WTC11 (cell line): ENCODE measurements around the gene IBA57. TPM values are rescaled to one million over a fixed set of nuclear protein-coding genes. Genes with fewer than 3 reads are reported as not detected.

Experiments used
- ATAC-seq: fragments of 200-7000 bp; cut with Tn5 transposase; 2 replicates; pipeline ENCODE4 v1.10.0; 2021; ENCODE audit warnings: mild to moderate bottlenecking, moderate library complexity
- CTCF ChIA-PET: fragments of 300-600 bp; sonication (Branson Sonifier 250); formaldehyde crosslinking; loops from one replicate; lab custom pipeline; 2021; ENCODE audit warnings: antibody characterized with exemption; lab: Charles Lee
- POLR2A ChIA-PET: fragments of 350-600 bp; sonication (Branson Sonifier 250); formaldehyde crosslinking; loops from one replicate; lab custom pipeline; 2021; ENCODE audit warnings: antibody characterized with exemption; lab: Charles Lee
- DNase-seq: peaks from one replicate; pipeline ENCODE4 v3.0.0; 2021; ENCODE audit warnings: low spot score
- H3K27ac Mint-ChIP-seq: 2 replicates; pipeline ENCODE4 v1.8.0; 2021; ENCODE audit warnings: mixed read lengths
- H3K27me3 Mint-ChIP-seq: 2 replicates; pipeline ENCODE4 v1.8.0; 2021; ENCODE audit warnings: low read depth, mild to moderate bottlenecking, moderate library complexity, mixed read lengths
- H3K36me3 Mint-ChIP-seq: 2 replicates; pipeline ENCODE4 v1.8.0; 2021; ENCODE audit warnings: mixed read lengths
- H3K4me1 Mint-ChIP-seq: 2 replicates; pipeline ENCODE4 v1.8.0; 2022; ENCODE audit warnings: mixed read lengths
- H3K4me3 Mint-ChIP-seq: 2 replicates; pipeline ENCODE4 v1.8.0; 2021; ENCODE audit warnings: mild to moderate bottlenecking, moderate library complexity, mixed read lengths
- H3K9me3 Mint-ChIP-seq: 2 replicates; pipeline ENCODE4 v1.8.0; 2021; ENCODE audit warnings: mixed read lengths
- AFF4 ChIP-seq: sonication (generic); formaldehyde crosslinking; IDR thresholded peaks from 2 replicates; pipeline ENCODE4 v1.8.1; 2023; ENCODE audit warnings: mild to moderate bottlenecking, missing genetic modification reagents, borderline replicate concordance
- ATF3 ChIP-seq: sonication (generic); formaldehyde crosslinking; conservative IDR thresholded peaks from 2 replicates; pipeline ENCODE4 v1.8.1; 2022; ENCODE audit warnings: mild to moderate bottlenecking, missing genetic modification reagents
- CREM ChIP-seq: sonication (generic); formaldehyde crosslinking; IDR thresholded peaks from 2 replicates; pipeline ENCODE4 v1.8.1; 2022; ENCODE audit warnings: mild to moderate bottlenecking, missing genetic modification reagents, moderate library complexity
- GABPB1 ChIP-seq: sonication (generic); formaldehyde crosslinking; IDR thresholded peaks from 2 replicates; pipeline ENCODE4 v1.8.1; 2023; ENCODE audit warnings: mild to moderate bottlenecking, missing genetic modification reagents
- HMGXB4 ChIP-seq: sonication (generic); formaldehyde crosslinking; IDR thresholded peaks from 2 replicates; pipeline ENCODE4 v1.8.1; 2023; ENCODE audit warnings: mild to moderate bottlenecking, moderate library complexity, missing genetic modification reagents
- IRF2 ChIP-seq: sonication (generic); formaldehyde crosslinking; IDR thresholded peaks from 2 replicates; pipeline ENCODE4 v1.8.0; 2022; ENCODE audit warnings: low read depth, missing genetic modification reagents, borderline replicate concordance
- JAZF1 ChIP-seq: fragments of 250-450 bp; sonication (Bioruptor Pico); IDR thresholded peaks from 2 replicates; pipeline ENCODE4 v1.9.0; 2021; ENCODE audit warnings: moderate library complexity, mild to moderate bottlenecking, inconsistent platforms
- MXD4 ChIP-seq: fragments of 250-450 bp; sonication (Bioruptor Pico); IDR thresholded peaks from 2 replicates; pipeline ENCODE4 v1.8.0; 2021; ENCODE audit warnings: mild to moderate bottlenecking, moderate library complexity, borderline replicate concordance
- MYBL2 ChIP-seq: sonication (generic); formaldehyde crosslinking; IDR thresholded peaks from 2 replicates; pipeline ENCODE4 v1.8.1; 2023; ENCODE audit warnings: mild to moderate bottlenecking, moderate library complexity, missing genetic modification reagents
- NFATC4 ChIP-seq: fragments of 250-450 bp; sonication (Bioruptor Pico); IDR thresholded peaks from 2 replicates; pipeline ENCODE4 v1.9.0; 2021; ENCODE audit warnings: mild to moderate bottlenecking
- NFE2L1 ChIP-seq: sonication (generic); formaldehyde crosslinking; IDR thresholded peaks from 2 replicates; pipeline ENCODE4 v1.8.1; 2023; ENCODE audit warnings: missing genetic modification reagents
- PRRX2 ChIP-seq: fragments of 250-450 bp; sonication (Bioruptor Pico); IDR thresholded peaks from 2 replicates; pipeline ENCODE4 v1.8.0; 2021; ENCODE audit warnings: mild to moderate bottlenecking
- RORB ChIP-seq: fragments of 250-450 bp; sonication (Bioruptor Pico); IDR thresholded peaks from 2 replicates; pipeline ENCODE4 v1.9.0; 2021; ENCODE audit warnings: mild to moderate bottlenecking
- TEAD4 ChIP-seq: sonication (generic); formaldehyde crosslinking; IDR thresholded peaks from 2 replicates; pipeline ENCODE4 v1.8.0; 2022; ENCODE audit warnings: mild to moderate bottlenecking, missing genetic modification reagents
- ZMAT4 ChIP-seq: fragments of 250-450 bp; sonication (Bioruptor Pico); IDR thresholded peaks from 2 replicates; pipeline ENCODE4 v1.9.0; 2021; ENCODE audit warnings: mild to moderate bottlenecking
- ZNF281 ChIP-seq: sonication (generic); formaldehyde crosslinking; IDR thresholded peaks from 2 replicates; pipeline ENCODE4 v1.8.0; 2023; ENCODE audit warnings: mild to moderate bottlenecking, missing genetic modification reagents
- total RNA-seq: library from RNA; stranded (reverse); gene quantifications from 3 replicates; pipeline ENCODE4 v1.2.3, GENCODE V29; 2021

IBA57 gene
- total RNA-seq, 1 experiment from 2014 or later = 11.4 TPM

- TF ChIP-seq ZNF281 (no peak), RORB (CRISPR knock-in tag) (no peak), AFF4 (CRISPR knock-in tag) (no peak), ZMAT4 (CRISPR knock-in tag) (no peak), CREM (CRISPR knock-in tag) (no peak), MXD4 (CRISPR knock-in tag) (no peak), NFATC4 (CRISPR knock-in tag) (no peak), GABPB1 (CRISPR knock-in tag) (no peak), NFE2L1 (no peak), ATF3 (no peak), PRRX2 (no peak)
These were observed 17.3 kb upstream of the IBA57 start (continued) for GRCh38 chr1:228148196-228148861.

GRCh38 chr1:228148935-228149405 is 16.6 kb upstream of the IBA57 start:
- ChIA-PET CTCF (interaction anchor here (0.9 to 2.4 kb wide), 4 partner anchors 8 to 18 kb away, joined by 3 to 11 read pairs (median 3); no protein-coding TSS in a partner anchor), POLR2A (no interaction called here)
- ATAC-seq (no peak), DNase-seq (no peak)
- no peak overlapping the region for H3K4me3 Mint-ChIP-seq
- H3K36me3 Mint-ChIP-seq = no peaks in the 10 kb centered on the region
- TF ChIP-seq TEAD4 (CRISPR knock-in tag) (no peak), MYBL2 (CRISPR knock-in tag) (no peak), IRF2 (CRISPR knock-in tag) (no peak), JAZF1 (CRISPR knock-in tag) (no peak), HMGXB4 (CRISPR knock-in tag) (no peak)
- H3K27ac Mint-ChIP-seq = no peak overlapping the region
- 0 out of 2 replicates have a peak, but pooled peaks cover 2% of the 10 kb centered on the region for H3K4me1 Mint-ChIP-seq
- H3K27me3 Mint-ChIP-seq = no peaks in the 10 kb centered on the region
- H3K9me3 Mint-ChIP-seq = no peaks in the 10 kb centered on the region
